Suprapubic skin (tissue), 4 donors: ENCODE measurements around the gene C3orf20.

Source experiments
- CTCF ChIP-seq, 2 donors: fragments of 200-600 bp in 1 of 2; fragments of 450-650 bp in 1 of 2; sonication (generic) in 1 of 2; IDR thresholded peaks; one replicate each; pipeline ENCODE4 v1.5.1; 2016 to 2019; ENCODE audit warnings: antibody characterized with exemption in 2 of 2, mild to moderate bottlenecking in 1 of 2, moderate library complexity in 1 of 2
- EP300 ChIP-seq: sonication (generic); formaldehyde crosslinking; IDR thresholded peaks from one replicate; pipeline ENCODE4 v1.6.1; 2017; ENCODE audit warnings: antibody characterized with exemption
- POLR2A ChIP-seq, 2 donors: fragments of 450-650 bp; IDR thresholded peaks; one replicate each; pipeline ENCODE4 v1.6.1; 2017; ENCODE audit warnings: antibody characterized with exemption in 2 of 2, mild to moderate bottlenecking in 2 of 2, moderate library complexity in 2 of 2
- POLR2AphosphoS5 ChIP-seq, 3 donors: sonication (generic); formaldehyde crosslinking; IDR thresholded peaks; one replicate each; pipeline ENCODE4 v1.6.1; 2017; ENCODE audit warnings: antibody characterized with exemption in 3 of 3

DNA sequence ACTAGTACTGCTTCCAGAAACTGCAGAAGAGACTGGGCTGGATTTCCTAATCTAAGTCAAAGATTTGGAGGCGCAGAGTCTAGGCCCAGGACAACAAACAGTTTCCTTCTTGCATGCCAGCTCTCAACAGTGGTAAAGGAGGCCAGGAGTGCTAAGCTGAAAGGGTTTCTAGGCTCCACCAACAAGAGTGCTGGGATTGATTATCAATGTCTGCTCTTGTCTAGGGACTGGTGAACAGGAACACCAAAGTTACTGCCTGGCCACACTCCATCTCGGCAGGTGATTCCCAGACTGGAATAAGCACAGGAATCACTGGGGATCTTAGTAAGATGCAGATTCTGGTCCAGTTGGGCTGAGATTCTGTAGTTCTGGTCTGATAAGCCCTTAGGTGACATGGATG, 121.1 kb downstream of the C3orf20 start:
- TF ChIP-seq EP300 = no peak
- TF ChIP-seq CTCF (IDR thresholded peaks at IDR 0.05) = no peak
- no peak for TF ChIP-seq POLR2AphosphoS5 (IDR thresholded peaks at IDR 0.05)
- TF ChIP-seq POLR2A (IDR thresholded peaks at IDR 0.05) = no peak
